Stimulated activated naive CD4-positive, alpha-beta T cell (primary cell): ENCODE results near the gene CSMD2.
"Not testable (repeated sequence)": the region's sequence is repeated elsewhere in the genome, so short reads cannot be mapped to it uniquely, and the experiment has no call there.

Source experiments
- DNase-seq, 6 experiments: peaks; one replicate each; lab custom pipeline; 2025; lab: John Stamatoyannopoulos, UW

CSMD2 gene

GRCh38 chr1:34164771-34165391, at the start of gene CSMD2:
Gene CSMD2 (minus strand): TSS chr1:34165230. CDS start chr1:34165097, 133 bp downstream.
- no peak for DNase-seq

- DNase-seq: no peak
Measured at GRCh38 chr1:34213956-34214355, 48.9 kb upstream of the CSMD2 start.

GRCh38 chr1:34212673-34213072, 47.6 kb upstream of the CSMD2 start:
- no peak for DNase-seq

GRCh38 chr1:34199927-34200326, 34.9 kb upstream of the CSMD2 start:
- no peak for DNase-seq

GRCh38 chr1:34192621-34193020, 27.6 kb upstream of the CSMD2 start:
- no peak for DNase-seq

GRCh38 chr1:34190692-34191091, 25.7 kb upstream of the CSMD2 start:
- DNase-seq: no peak

- DNase-seq: no peak
Measured at GRCh38 chr1:34188985-34189384, 24.0 kb upstream of the CSMD2 start.

- no peak for DNase-seq
Measured at GRCh38 chr1:34188418-34188817, 23.4 kb upstream of the CSMD2 start.

- DNase-seq: no peak
Measured at GRCh38 chr1:34186741-34187494, 21.9 kb upstream of the CSMD2 start.

GRCh38 chr1:34183381-34183780, 18.4 kb upstream of the CSMD2 start:
- not testable (repeated sequence) for DNase-seq

- DNase-seq: no peak
Measured at GRCh38 chr1:34178072-34178471, 13.0 kb upstream of the CSMD2 start.

GRCh38 chr1:34176830-34177603, 12.0 kb upstream of the CSMD2 start, which contains the start of gene C1orf94:
Gene C1orf94 (plus strand): TSS chr1:34176907. CDS start chr1:34177790, 883 bp downstream.
- DNase-seq: no peak

GRCh38 chr1:34175744-34176143, 10.7 kb upstream of the CSMD2 start:
- DNase-seq: no peak

- no peak for DNase-seq
Measured at GRCh38 chr1:34167389-34167788, 2.4 kb upstream of the CSMD2 start.

GRCh38 chr1:34166625-34167361, 1.8 kb upstream of the CSMD2 start:
- no peak for DNase-seq

GRCh38 chr1:34166191-34166624, 1.2 kb upstream of the CSMD2 start:
- DNase-seq: no peak

GRCh38 chr1:34165422-34165921, 442 bp upstream of the CSMD2 start:
- DNase-seq: no peak

- DNase-seq: no peak
Measured at GRCh38 chr1:34163792-34164731, 968 bp downstream of the CSMD2 start.

GRCh38 chr1:34162852-34163766, 1.9 kb downstream of the CSMD2 start:
- DNase-seq: no peak

GRCh38 chr1:34156739-34157138, 8.3 kb downstream of the CSMD2 start:
- DNase-seq: no peak
